Frontal cortex (tissue), 4 donors: ENCODE measurements around the gene PPP1R1B. TPM values are rescaled to one million over a fixed set of nuclear protein-coding genes. Genes with fewer than 3 reads are reported as not detected.

Experiments used
- DNase-seq, 2 donors: peaks; one replicate each; pipeline ENCODE4 v3.0.0; 2012; ENCODE audit warnings: low spot score in 2 of 2
- FAIRE-seq: peaks from 2 replicates; lab custom pipeline; 2012; peaks lifted over from hg19 to GRCh38; lab: Jason Lieb, UNC
- total RNA-seq: library from RNA; depleted of rRNA; stranded (reverse); fragments of >200 nt; gene quantifications from one replicate; pipeline ENCODE4 v1.2.3, GENCODE V29; 2014
- donor health status: control.
- donor health status: control.
- donor health status: control.

Gene PPP1R1B
- total RNA-seq, 1 donor from 2014 or later: 27.3 TPM

GRCh38 chr17:39612291-39612894 is 14.4 kb upstream of the PPP1R1B start:
- DNase-seq: no peak
- FAIRE-seq: no peak

DNA sequence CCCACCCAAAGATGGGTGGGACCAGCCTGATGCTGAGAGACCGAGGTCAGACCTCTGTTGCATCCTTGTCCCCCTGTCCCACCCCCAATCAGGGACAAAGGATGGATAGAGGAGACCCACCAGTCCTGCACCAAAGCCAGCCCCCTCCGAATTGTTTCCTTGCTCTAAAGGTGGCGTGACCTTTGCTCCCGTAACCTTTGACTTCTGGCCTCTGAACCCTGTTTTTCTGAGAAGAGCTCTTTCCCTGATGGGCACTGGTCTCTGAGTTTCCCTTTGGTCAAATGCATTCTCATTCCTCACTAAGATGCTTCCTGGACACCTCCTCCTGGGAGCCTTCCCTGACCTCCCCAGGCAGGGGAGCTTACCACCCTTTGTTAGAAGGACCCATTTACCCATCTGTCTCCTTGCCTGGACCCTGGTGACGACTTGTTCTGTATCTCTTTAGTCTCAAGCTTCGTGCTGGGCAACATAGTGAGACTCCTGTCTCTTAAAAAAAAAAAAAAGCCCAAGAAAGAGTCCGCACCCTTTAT is 13.8 kb upstream of the PPP1R1B start:
- no peak for FAIRE-seq
- no peak for DNase-seq

DNA sequence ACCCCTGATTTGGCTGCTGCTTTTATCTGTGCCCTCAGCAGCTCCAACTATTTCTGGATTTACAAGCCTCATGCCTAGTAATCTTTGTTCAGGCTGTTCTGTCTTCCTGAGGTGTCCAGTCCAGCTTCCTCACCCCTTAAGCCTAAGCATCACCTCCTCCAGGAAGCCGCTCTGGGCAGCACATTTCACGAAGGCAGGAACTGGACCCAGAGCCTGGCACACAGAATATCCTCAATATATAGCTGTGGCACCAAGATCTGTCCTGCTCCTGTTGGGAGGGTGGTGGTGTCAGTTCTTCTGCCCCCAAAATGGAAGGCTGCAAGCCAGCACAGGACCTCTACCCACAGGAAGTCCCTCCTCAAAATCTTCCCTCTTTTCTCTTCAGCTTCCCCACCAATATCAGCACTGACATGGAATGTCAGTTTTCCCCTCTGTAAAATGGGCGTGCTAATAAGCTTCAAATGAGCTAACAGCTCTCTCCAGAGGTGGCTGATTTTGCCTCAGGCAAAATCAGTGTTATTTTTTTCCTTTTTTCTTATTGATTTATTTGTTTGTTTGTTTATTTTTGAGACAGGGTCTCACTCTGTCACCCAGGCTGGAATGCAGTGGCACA is 12.1 kb upstream of the PPP1R1B start:
- DNase-seq (no peak), FAIRE-seq (no peak)

- no peak for FAIRE-seq
- DNase-seq: no peak
Measured at GRCh38 chr17:39615434-39615833, 11.3 kb upstream of the PPP1R1B start.

GRCh38 chr17:39617100-39617445 is 9.7 kb upstream of the PPP1R1B start:
- FAIRE-seq: no peak
- no peak for DNase-seq

DNA sequence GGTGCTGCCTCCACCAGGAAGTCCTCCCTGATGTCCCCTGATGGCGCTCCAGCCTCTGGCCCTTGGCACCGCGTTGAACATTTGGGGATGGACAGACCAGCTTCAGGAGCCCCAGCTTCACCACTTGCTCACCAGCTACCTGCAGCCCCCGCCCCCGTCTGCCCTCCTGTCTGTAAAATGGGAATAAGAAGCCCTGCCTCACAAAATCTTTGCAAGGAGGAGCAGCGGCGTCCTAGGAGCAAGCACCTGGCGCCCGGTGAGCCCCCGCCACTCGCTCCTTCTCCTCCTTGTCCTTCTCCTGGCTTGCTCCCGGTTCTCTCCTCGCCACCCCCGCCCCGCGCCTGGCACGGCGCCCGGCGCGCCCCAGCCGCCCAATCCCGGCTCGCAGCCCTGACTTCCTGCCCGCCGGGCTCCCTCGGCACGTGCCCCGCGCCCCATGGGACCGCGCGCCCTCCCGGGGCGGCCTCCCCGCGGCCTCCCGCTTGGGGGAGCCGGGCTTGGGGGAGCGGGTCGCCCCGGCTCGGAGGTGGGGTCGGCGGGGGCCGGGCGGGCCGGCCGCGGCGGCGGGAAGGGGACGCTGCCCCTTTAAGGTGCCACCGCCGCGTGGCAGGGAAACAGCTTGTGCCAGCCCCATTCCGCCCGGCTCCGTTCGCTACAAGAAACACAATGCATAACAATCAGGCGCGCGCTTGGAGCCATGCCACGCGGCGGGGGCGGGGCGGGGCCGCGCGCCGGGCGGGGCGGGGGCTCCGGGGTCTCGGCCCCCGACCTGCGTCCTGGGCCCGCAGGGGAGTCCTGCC is 9.1 kb upstream of the PPP1R1B start:
- FAIRE-seq (no peak), DNase-seq (peak; percentile 81 to 83)

GRCh38 chr17:39618246-39618913 is 8.4 kb upstream of the PPP1R1B start:
- DNase-seq (no peak), FAIRE-seq (no peak)

DNA sequence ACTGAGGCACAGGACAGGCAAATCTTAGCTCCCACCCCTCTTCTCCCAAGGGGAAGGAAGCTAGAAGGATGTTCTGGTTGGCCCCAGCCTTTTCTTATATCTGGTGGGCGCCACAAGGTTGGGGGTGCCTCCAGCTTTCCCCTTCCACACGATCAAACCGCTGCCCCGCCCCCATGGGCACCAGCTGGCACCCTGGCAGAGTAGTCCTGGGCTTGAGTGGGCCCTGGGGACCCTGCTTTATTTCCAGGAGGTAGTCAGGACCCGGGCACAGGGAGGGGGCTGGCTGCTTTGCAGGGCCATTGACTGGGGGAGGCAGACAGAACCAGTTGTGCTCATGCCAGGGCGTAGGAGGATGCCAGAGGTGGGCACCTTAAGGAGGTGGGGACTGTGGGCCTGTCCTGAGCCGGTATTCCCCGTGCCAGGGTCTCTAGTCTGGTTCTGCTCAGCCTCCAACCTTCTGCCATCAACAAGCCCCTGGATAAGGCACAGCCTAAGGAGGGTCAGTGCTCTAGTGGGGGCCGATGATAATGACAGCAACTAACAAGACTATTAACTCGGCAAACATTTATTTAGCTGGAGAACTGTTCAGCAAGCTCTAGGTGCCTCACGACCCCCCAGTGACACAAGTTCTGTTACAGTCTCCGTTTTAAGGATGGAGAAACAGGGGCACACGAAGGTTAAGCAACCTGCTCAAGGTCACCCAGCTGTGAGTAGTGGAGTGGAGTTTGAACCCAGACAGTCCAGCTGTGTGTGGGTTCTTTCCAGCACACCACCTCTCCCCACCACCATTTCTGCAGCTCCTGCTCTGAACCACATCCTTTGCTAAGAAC is 7.6 kb upstream of the PPP1R1B start:
- no peak for FAIRE-seq
- DNase-seq: no peak

DNA sequence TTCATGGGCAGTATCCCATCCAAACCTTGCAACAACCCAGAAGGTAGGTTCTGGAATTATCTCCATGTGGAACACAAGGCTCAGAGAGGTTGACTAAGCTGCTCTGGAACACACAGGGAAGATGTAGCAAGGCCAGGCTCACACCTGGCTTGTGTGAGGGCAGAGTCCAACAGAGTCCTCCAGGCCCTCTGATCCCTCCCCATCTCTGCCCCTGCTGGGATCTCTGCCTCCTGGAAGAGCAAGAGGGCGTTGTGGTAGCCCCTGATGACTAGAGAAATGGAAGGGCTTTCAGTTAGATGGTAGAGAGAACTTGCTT is 7.0 kb upstream of the PPP1R1B start:
- DNase-seq (no peak), FAIRE-seq (no peak)

GRCh38 chr17:39621523-39622379 is 5.0 kb upstream of the PPP1R1B start:
- DNase-seq (peak; percentile 87 to 90), FAIRE-seq (no peak)

GRCh38 chr17:39622380-39623006 is 4.3 kb upstream of the PPP1R1B start:
- FAIRE-seq (no peak), DNase-seq (no peak)

GRCh38 chr17:39623356-39623950 is 3.3 kb upstream of the PPP1R1B start:
- DNase-seq (peak; percentile 78 to 80), FAIRE-seq (no peak)

- DNase-seq (no peak), FAIRE-seq (no peak)
Measured at GRCh38 chr17:39624313-39624712, 2.4 kb upstream of the PPP1R1B start.

DNA sequence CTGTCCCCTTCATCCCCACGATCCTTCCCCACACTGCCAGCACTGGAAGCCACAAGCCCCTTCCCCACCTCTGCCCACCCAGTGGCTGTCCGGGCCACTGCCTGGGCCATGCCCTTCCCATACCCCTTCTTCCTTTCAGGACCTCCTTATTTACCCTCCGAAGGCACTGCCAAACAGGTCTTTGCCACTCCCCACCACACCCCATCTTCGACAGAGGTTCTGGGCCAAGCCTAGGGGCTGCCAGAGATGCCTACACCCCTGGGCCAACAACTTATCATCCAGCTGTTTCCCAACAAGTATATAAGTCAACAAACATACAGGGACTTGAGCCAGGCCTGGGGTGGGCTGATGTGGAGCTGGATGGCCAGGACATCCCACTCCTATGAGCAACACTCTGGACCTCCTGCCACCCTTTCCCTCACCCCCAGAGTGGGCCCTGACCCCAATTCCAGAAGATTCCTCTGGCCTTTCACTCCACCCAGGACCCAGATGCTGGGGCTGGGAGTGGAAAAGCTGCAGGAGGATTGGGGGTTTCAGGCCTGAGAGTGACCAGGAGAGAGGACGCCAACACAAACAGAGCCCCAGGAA is 1.5 kb upstream of the PPP1R1B start:
- no peak for FAIRE-seq

GRCh38 chr17:39627047-39627711 is 427 bp downstream of the PPP1R1B start:
- FAIRE-seq (no peak), DNase-seq (no peak)

More for the DNA sequence above, 1.5 kb upstream of the PPP1R1B start:
- DNase-seq: no peak

GRCh38 chr17:39627712-39628516 is 1.2 kb downstream of the PPP1R1B start:
- no peak for FAIRE-seq
- DNase-seq: no peak
